CD14-positive monocyte (primary cell): Measurements from ENCODE around the gene PIK3R1. TPM values are rescaled to one million over a fixed set of nuclear protein-coding genes. Genes with fewer than 3 reads are reported as not detected.

ENCODE experiments used
- DNase-seq, 3 donors: peaks; one replicate each; pipeline ENCODE4 v3.0.0-alpha.2; 2011 to 2022
- H2AFZ ChIP-seq: 2 replicates; pipeline ENCODE4 v1.6.0; 2012; ENCODE audit warnings: mild to moderate bottlenecking, low read depth, low read length, inconsistent platforms; ENCODE audit not compliant: insufficient read depth, poor library complexity, severe bottlenecking
- H3K27ac ChIP-seq, 2 donors: 1 replicate in 1 of 2; 2 replicates in 1 of 2; pipeline ENCODE4 v1.5.1; 2012 to 2013; ENCODE audit warnings: low read length in 2 of 2, control low read depth in 1 of 2, inconsistent platforms in 1 of 2, low read depth in 1 of 2, mild to moderate bottlenecking in 1 of 2
- H3K27me3 ChIP-seq, 2 donors: one replicate each; pipeline versions ENCODE4 v1.6.0 to v1.6.1; 2011 to 2013; ENCODE audit warnings: low read length in 2 of 2; ENCODE audit not compliant: control insufficient read depth in 2 of 2, insufficient read depth in 2 of 2
- H3K36me3 ChIP-seq, 2 donors: replicated peaks in 1 of 2; 1 replicate in 1 of 2; 2 replicates in 1 of 2; pipeline versions ENCODE4 v1.5.1 to v1.6.1; 2012 to 2013; ENCODE audit warnings: low read length in 2 of 2, control low read depth in 1 of 2, inconsistent platforms in 1 of 2, mild to moderate bottlenecking in 1 of 2; ENCODE audit not compliant: insufficient read depth in 2 of 2, control insufficient read depth in 1 of 2
- H3K4me1 ChIP-seq, 2 donors: 1 replicate in 1 of 2; 2 replicates in 1 of 2; pipeline versions ENCODE4 v1.5.1 to v1.6.1; 2012 to 2013; ENCODE audit warnings: low read length in 2 of 2, control low read depth in 1 of 2, inconsistent platforms in 1 of 2, mild to moderate bottlenecking in 1 of 2, moderate library complexity in 1 of 2; ENCODE audit not compliant: insufficient read depth in 2 of 2, control insufficient read depth in 1 of 2
- H3K4me2 ChIP-seq: replicated peaks from 2 replicates; pipeline ENCODE3; 2012; ENCODE audit warnings: low read length, moderate library complexity, mild to moderate bottlenecking; ENCODE audit not compliant: poor library complexity, severe bottlenecking; ENCODE audit errors: extremely low read depth
- H3K4me3 ChIP-seq, 3 experiments: fragments of 200-600 bp in 1 of 3; sonication (generic) in 1 of 3; replicated peaks in 1 of 3; 1 replicate in 2 of 3; 2 replicates in 1 of 3; pipeline ENCODE4 v1.5.1; 2011 to 2013; ENCODE audit warnings: low read length in 3 of 3, mild to moderate bottlenecking in 3 of 3, control low read depth in 2 of 3, low read depth in 2 of 3, inconsistent platforms in 1 of 3, moderate library complexity in 1 of 3
- H3K79me2 ChIP-seq: 2 replicates; pipeline ENCODE4 v1.6.0; 2012; ENCODE audit warnings: mild to moderate bottlenecking, control low read depth, inconsistent platforms, low read length, moderate library complexity; ENCODE audit not compliant: insufficient read depth
- H3K9ac ChIP-seq: 2 replicates; pipeline ENCODE4 v1.6.0; 2017; ENCODE audit warnings: low read length, mild to moderate bottlenecking; ENCODE audit not compliant: insufficient read depth, poor library complexity, severe bottlenecking
- H3K9me3 ChIP-seq, 2 donors: replicated peaks in 1 of 2; 1 replicate in 1 of 2; 2 replicates in 1 of 2; pipeline versions ENCODE4 v1.5.1 to v1.6.1; 2012 to 2013; ENCODE audit warnings: low read length in 2 of 2, control low read depth in 1 of 2; ENCODE audit not compliant: control insufficient read depth in 1 of 2, insufficient read depth in 1 of 2
- H4K20me1 ChIP-seq: 2 replicates; pipeline ENCODE4 v1.6.0; 2012; ENCODE audit warnings: mild to moderate bottlenecking, low read length, control low read depth, moderate library complexity; ENCODE audit not compliant: insufficient read depth
- H3K27ac Mint-ChIP-seq, 7 donors: one replicate each; pipeline ENCODE4 v1.8.0; 2020; ENCODE audit warnings: mild to moderate bottlenecking in 7 of 7, mixed read lengths in 7 of 7, moderate library complexity in 6 of 7, inconsistent platforms in 2 of 7
- H3K27me3 Mint-ChIP-seq, 3 donors: one replicate each; pipeline ENCODE4 v1.8.0; 2021 to 2022; ENCODE audit warnings: low read depth in 3 of 3, mild to moderate bottlenecking in 3 of 3, mixed read lengths in 3 of 3, moderate library complexity in 3 of 3, inconsistent platforms in 1 of 3
- H3K36me3 Mint-ChIP-seq, 2 donors: one replicate each; pipeline ENCODE4 v1.8.0; 2020; ENCODE audit warnings: mixed read lengths in 2 of 2, inconsistent platforms in 1 of 2, mild to moderate bottlenecking in 1 of 2
- H3K4me1 Mint-ChIP-seq: one replicate; pipeline ENCODE4 v1.8.0; 2020; ENCODE audit warnings: mild to moderate bottlenecking, mixed read lengths
- H3K4me3 Mint-ChIP-seq, 2 donors: one replicate each; pipeline ENCODE4 v1.8.0; 2020; ENCODE audit warnings: mild to moderate bottlenecking in 2 of 2, mixed read lengths in 2 of 2, moderate library complexity in 1 of 2
- H3K9me3 Mint-ChIP-seq, 7 donors: one replicate each; pipeline ENCODE4 v1.8.0; 2020 to 2022; ENCODE audit warnings: mixed read lengths in 7 of 7, mild to moderate bottlenecking in 6 of 7, moderate library complexity in 6 of 7, inconsistent platforms in 2 of 7
- CTCF ChIP-seq: fragments of 200-600 bp; IDR thresholded peaks from one replicate; pipeline ENCODE4 v1.8.0; 2022; ENCODE audit warnings: antibody characterized with exemption, mild to moderate bottlenecking
- WGBS: methylation state at CpG from one replicate; pipeline ENCODE4 v1.1.5; 2013; ENCODE audit warnings: missing lambda C conversion rate; ENCODE audit not compliant: insufficient coverage; 5-methylcytosine and 5-hydroxymethylcytosine counted together
- intact Hi-C, 2 donors: fragments of 100-400 bp; cut with micrococcal nuclease; formaldehyde crosslinking; loops; one replicate each; pipeline versions ENCODE4 v1.15.0 to v1.15.1; 2023
- polyA plus RNA-seq, 3 donors: library from polyadenylated mRNA; depleted of rRNA in 1 of 3; unstranded in 2 of 3; stranded (reverse) in 1 of 3; fragments of 300-500 nt in 2 of 3; fragments of >200 nt in 1 of 3; fragmentation: Illumina TruSeq in 2 of 3; gene quantifications; 1 replicate in 2 of 3; 2 replicates in 1 of 3; pipeline ENCODE4 v1.2.3, GENCODE V29; 2012 to 2021

PIK3R1 gene
- polyA plus RNA-seq, 3 donors: 9.5 to 25.5 (median 10.5) TPM

- H3K9me3 ChIP-seq: no peaks in the 10 kb centered on the region
- no peak overlapping the region for H3K4me3 ChIP-seq
- Mint-ChIP-seq H3K9me3 (peaks cover 0 to 2% (median 0%) of the 10 kb centered on the region in 7 donors), H3K4me3 (no peak overlapping the region), H3K36me3 (peaks cover 16 to 30% of the 10 kb centered on the region in 2 donors), H3K4me1 (peaks cover 51% of the 10 kb centered on the region), H3K27me3 (no peaks in the 10 kb centered on the region), H3K27ac (peak overlapping the region in 6 of 7 donors; percentile 47 to 84 (median 68))
- TF ChIP-seq CTCF: no peak
- H3K4me2 ChIP-seq: no peak overlapping the region
- H4K20me1 ChIP-seq: peaks cover 50% of the 10 kb centered on the region
- peak overlapping the region in 1 of 2 donors; percentile 57 for H3K27ac ChIP-seq
- intact Hi-C loops: loop anchor here in 1 of 2 donors (2.0 kb wide), 1 partner anchor 13 kb away; no protein-coding TSS in a partner anchor
- H3K27me3 ChIP-seq: no peaks in the 10 kb centered on the region
- no peak overlapping the region for H3K9ac ChIP-seq
- H3K36me3 ChIP-seq: peaks cover 2 to 15% of the 10 kb centered on the region in 2 donors
- H3K4me1 ChIP-seq: peaks cover 28 to 44% of the 10 kb centered on the region in 2 donors
- DNase-seq: no peak
- H2AFZ ChIP-seq: no peak overlapping the region
- WGBS: no CpG with 5 or more reads among the region's 2 CpGs
- peaks cover 90% of the 10 kb centered on the region for H3K79me2 ChIP-seq
These were observed 22.2 kb downstream of the PIK3R1 start for GRCh38 chr5:68237715-68238114.

DNA sequence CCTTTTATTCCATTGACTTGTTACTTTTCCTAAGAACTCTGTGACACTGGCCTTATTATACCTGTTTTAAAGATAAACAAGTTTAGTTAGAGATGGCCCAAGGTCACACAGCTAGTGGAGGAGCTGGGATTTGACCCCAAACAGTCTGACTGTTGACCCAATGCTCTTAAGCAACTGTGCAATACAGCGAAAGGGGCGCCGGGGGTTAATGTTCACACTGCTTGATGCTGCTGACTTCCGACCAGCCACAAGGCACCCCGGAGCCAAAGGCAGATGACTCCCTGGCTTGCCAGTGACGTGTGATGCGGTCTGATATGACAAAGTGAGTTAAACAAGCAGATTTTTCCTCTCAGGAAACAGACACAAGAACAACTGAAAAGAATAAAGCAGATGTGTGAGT is 23.9 kb downstream of the PIK3R1 start:
- H3K9me3 Mint-ChIP-seq: peaks cover 0 to 2% (median 0%) of the 10 kb centered on the region in 7 donors
- peaks cover 90% of the 10 kb centered on the region for H3K79me2 ChIP-seq
- TF ChIP-seq CTCF: no peak
- intact Hi-C loops: loop anchor here in 1 of 2 donors (2.0 kb wide), 1 partner anchor 15 kb away; no protein-coding TSS in a partner anchor
- H4K20me1 ChIP-seq: peaks cover 32% of the 10 kb centered on the region
- H3K9ac ChIP-seq: peak overlapping the region; percentile 11
- H3K27me3 Mint-ChIP-seq: no peaks in the 10 kb centered on the region
- H3K4me3 ChIP-seq: no peak overlapping the region
- peak overlapping the region; percentile 77 to 93 (median 90) for H3K27ac Mint-ChIP-seq
- H3K36me3 Mint-ChIP-seq: peaks cover 19 to 37% of the 10 kb centered on the region in 2 donors
- H3K36me3 ChIP-seq: peaks cover 2 to 7% of the 10 kb centered on the region in 2 donors
- peak overlapping the region; percentile 63 to 82 for H3K4me3 Mint-ChIP-seq
- no peak overlapping the region for H2AFZ ChIP-seq
- H3K4me2 ChIP-seq: peak overlapping the region; percentile 38
- no peaks in the 10 kb centered on the region for H3K27me3 ChIP-seq
- no peaks in the 10 kb centered on the region for H3K9me3 ChIP-seq
- DNase-seq: peak; percentile 81 to 84 (median 83)
- H3K4me1 ChIP-seq: peaks cover 41 to 58% of the 10 kb centered on the region in 2 donors
- H3K4me1 Mint-ChIP-seq: peaks cover 64% of the 10 kb centered on the region
- 0% methylated on average over 3 of the region's 7 CpGs for WGBS
- H3K27ac ChIP-seq: peak overlapping the region; percentile 31 to 83
